ENCODE data around the gene C1orf105. TPM values are rescaled to one million over a fixed set of nuclear protein-coding genes. Genes with fewer than 3 reads are reported as not detected.

The C1orf105 gene
- polyA plus RNA-seq, 1 donor (not counting 4 experiments of a cell fraction or from before 2014, with no cell fraction given): not detected

- H3K4me2 ChIP-seq (ENCODE audit: control insufficient read depth, extremely low read depth, insufficient read depth, low read depth, low read length): no peak overlapping the region
- dilution Hi-C loops (cut with MboI; ENCODE audit: extremely low pct_ligation_motif_present, low sequenced_read_pairs): no loop called here
- H3K4me1 ChIP-seq (ENCODE audit: control insufficient read depth, extremely low read depth, insufficient read depth, low read length): peaks cover 10% of the 10 kb centered on the region
- no peak overlapping the region for H2AFZ ChIP-seq (ENCODE audit: control insufficient read depth, low read length)
- no peaks in the 10 kb centered on the region for H4K20me1 ChIP-seq (ENCODE audit: control insufficient read depth, extremely low read depth, insufficient read depth, low read length)
- no peak overlapping the region for H3K9ac ChIP-seq (ENCODE audit: control insufficient read depth, extremely low read depth, insufficient read depth, low read length)
- no peaks in the 10 kb centered on the region for H3K9me1 ChIP-seq (ENCODE audit: control insufficient read depth, extremely low read depth, insufficient read depth, low read length)
- no peaks in the 10 kb centered on the region for H3K9me3 ChIP-seq (ENCODE audit: control insufficient read depth, low read depth, low read length)
- no peak overlapping the region for H3K27ac ChIP-seq (ENCODE audit: control insufficient read depth, insufficient read depth, low read length)
- H3K79me2 ChIP-seq (ENCODE audit: control insufficient read depth, insufficient read depth, low read length): no peaks in the 10 kb centered on the region
- FAIRE-seq (no peak), DNase-seq (ENCODE audit: low read depth, low spot score) (no peak)
- H3K27me3 ChIP-seq (ENCODE audit: control insufficient read depth, extremely low read depth, insufficient read depth, low read length): no peaks in the 10 kb centered on the region
- no peaks in the 10 kb centered on the region for H3K36me3 ChIP-seq (ENCODE audit: control insufficient read depth in 2 of 2, extremely low read depth in 1 of 2, insufficient read depth in 2 of 2, low read length in 2 of 2)
- H3K4me3 ChIP-seq (ENCODE audit: control insufficient read depth in 2 of 3, extremely low read depth in 1 of 3, insufficient read depth in 2 of 3, low read depth in 1 of 3, low read length in 3 of 3): no peak overlapping the region
- TF ChIP-seq EZH2 (IDR thresholded peaks at IDR 0.05; ENCODE audit: low read length) (no peak), CTCF (optimal IDR thresholded peaks at IDR 0.05 in 1 of 3, IDR thresholded peaks at IDR 0.05 in 1 of 3, conservative IDR thresholded peaks at IDR 0.05 in 1 of 3; ENCODE audit: extremely low read depth in 1 of 3, insufficient read depth in 2 of 3, low read length in 3 of 3) (no peak)
Measured at GRCh38 chr1:172455451-172455850, 35.0 kb downstream of the C1orf105 start.

- no peak for DNase-seq (ENCODE audit: low read depth, low spot score)
Measured at GRCh38 chr1:172456344-172456769, 35.9 kb downstream of the C1orf105 start.

More at GRCh38 chr1:172456344-172456769, 35.9 kb downstream of the C1orf105 start:
- no peaks in the 10 kb centered on the region for H3K79me2 ChIP-seq (ENCODE audit: control insufficient read depth, insufficient read depth, low read length)
- H4K20me1 ChIP-seq (ENCODE audit: control insufficient read depth, extremely low read depth, insufficient read depth, low read length): no peaks in the 10 kb centered on the region
- peaks cover 10% of the 10 kb centered on the region for H3K4me1 ChIP-seq (ENCODE audit: control insufficient read depth, extremely low read depth, insufficient read depth, low read length)
- TF ChIP-seq CTCF (optimal IDR thresholded peaks at IDR 0.05 in 1 of 3, IDR thresholded peaks at IDR 0.05 in 1 of 3, conservative IDR thresholded peaks at IDR 0.05 in 1 of 3; ENCODE audit: extremely low read depth in 1 of 3, insufficient read depth in 2 of 3, low read length in 3 of 3): no peak
- TF ChIP-seq EZH2 (IDR thresholded peaks at IDR 0.05; ENCODE audit: low read length): no peak
- dilution Hi-C loops (cut with MboI; ENCODE audit: extremely low pct_ligation_motif_present, low sequenced_read_pairs): no loop called here
- H3K4me3 ChIP-seq (ENCODE audit: control insufficient read depth in 2 of 3, extremely low read depth in 1 of 3, insufficient read depth in 2 of 3, low read depth in 1 of 3, low read length in 3 of 3): no peak overlapping the region
- H3K9me3 ChIP-seq (ENCODE audit: control insufficient read depth, low read depth, low read length): no peaks in the 10 kb centered on the region
- no peaks in the 10 kb centered on the region for H3K27me3 ChIP-seq (ENCODE audit: control insufficient read depth, extremely low read depth, insufficient read depth, low read length)
- no peak overlapping the region for H2AFZ ChIP-seq (ENCODE audit: control insufficient read depth, low read length)
- H3K27ac ChIP-seq (ENCODE audit: control insufficient read depth, insufficient read depth, low read length): no peak overlapping the region
- H3K9ac ChIP-seq (ENCODE audit: control insufficient read depth, extremely low read depth, insufficient read depth, low read length): no peak overlapping the region
- no peaks in the 10 kb centered on the region for H3K9me1 ChIP-seq (ENCODE audit: control insufficient read depth, extremely low read depth, insufficient read depth, low read length)
- no peak overlapping the region for H3K4me2 ChIP-seq (ENCODE audit: control insufficient read depth, extremely low read depth, insufficient read depth, low read depth, low read length)
- no peak for FAIRE-seq
- H3K36me3 ChIP-seq (ENCODE audit: control insufficient read depth in 2 of 2, extremely low read depth in 1 of 2, insufficient read depth in 2 of 2, low read length in 2 of 2): no peaks in the 10 kb centered on the region

Data from keratinocyte (primary cell).